Measurements from ENCODE around the gene MCTP2. TPM values are rescaled to one million over a fixed set of nuclear protein-coding genes. Genes with fewer than 3 reads are reported as not detected.

The MCTP2 gene
- total RNA-seq, 1 experiment from 2014 or later, result 0.19 TPM

- Histone ChIP-seq H3K27ac (ENCODE audit: low read depth, low read length, poor library complexity, severe bottlenecking) (no peak overlapping the region), H3K27me3 (replicated peaks; ENCODE audit: insufficient read depth, low read depth, low read length, poor library complexity) (no peaks in the 10 kb centered on the region), H3K4me1 (ENCODE audit: insufficient read depth, low read length, poor library complexity, severe bottlenecking) (no peaks in the 10 kb centered on the region), H3K4me3 (ENCODE audit: low read depth, low read length, poor library complexity, severe bottlenecking) (no peak overlapping the region), H3K9me3 (ENCODE audit: low read depth, low read length, poor library complexity, severe bottlenecking) (no peaks in the 10 kb centered on the region), H3K36me3 (ENCODE audit: insufficient read depth, low read length, poor library complexity, severe bottlenecking) (no peaks in the 10 kb centered on the region)
- TF ChIP-seq EZH2 (IDR thresholded peaks at IDR 0.05; ENCODE audit: borderline replicate concordance, low read depth, low read length, poor library complexity, severe bottlenecking) (no peak), CTCF (conservative IDR thresholded peaks at IDR 0.05; ENCODE audit: low read depth, low read length) (no peak)
- ChIA-PET POLR2A (ENCODE audit: low non-redundant PET) (no interaction called here), CTCF (no interaction called here)
- no TSS peak for BruUV-seq (replicated peaks)
- DNase-seq (ENCODE audit: low spot score), result no peak
- intact Hi-C loops (cut with micrococcal nuclease; ENCODE audit: unreplicated experiment), result no loop called here
These were observed 166.0 kb downstream of the MCTP2 start for GRCh38 chr15:94397337-94397736.

- no TSS peak for BruUV-seq (replicated peaks)
- intact Hi-C loops (cut with micrococcal nuclease; ENCODE audit: unreplicated experiment), result no loop called here
- H3K9me3 ChIP-seq (ENCODE audit: low read depth, low read length, poor library complexity, severe bottlenecking), result no peaks in the 10 kb centered on the region
- H3K27me3 ChIP-seq (replicated peaks; ENCODE audit: insufficient read depth, low read depth, low read length, poor library complexity), result no peaks in the 10 kb centered on the region
- no peaks in the 10 kb centered on the region for H3K36me3 ChIP-seq (ENCODE audit: insufficient read depth, low read length, poor library complexity, severe bottlenecking)
- TF ChIP-seq CTCF (conservative IDR thresholded peaks at IDR 0.05; ENCODE audit: low read depth, low read length) (no peak), EZH2 (IDR thresholded peaks at IDR 0.05; ENCODE audit: borderline replicate concordance, low read depth, low read length, poor library complexity, severe bottlenecking) (no peak)
- H3K4me1 ChIP-seq (ENCODE audit: insufficient read depth, low read length, poor library complexity, severe bottlenecking), result no peaks in the 10 kb centered on the region
- CTCF ChIA-PET, result no interaction called here
- H3K4me3 ChIP-seq (ENCODE audit: low read depth, low read length, poor library complexity, severe bottlenecking), result no peak overlapping the region
- POLR2A ChIA-PET (ENCODE audit: low non-redundant PET), result no interaction called here
- H3K27ac ChIP-seq (ENCODE audit: low read depth, low read length, poor library complexity, severe bottlenecking), result no peak overlapping the region
- DNase-seq (ENCODE audit: low spot score), result no peak
These were observed 166.6 kb downstream of the MCTP2 start for GRCh38 chr15:94398001-94398400.

DNA sequence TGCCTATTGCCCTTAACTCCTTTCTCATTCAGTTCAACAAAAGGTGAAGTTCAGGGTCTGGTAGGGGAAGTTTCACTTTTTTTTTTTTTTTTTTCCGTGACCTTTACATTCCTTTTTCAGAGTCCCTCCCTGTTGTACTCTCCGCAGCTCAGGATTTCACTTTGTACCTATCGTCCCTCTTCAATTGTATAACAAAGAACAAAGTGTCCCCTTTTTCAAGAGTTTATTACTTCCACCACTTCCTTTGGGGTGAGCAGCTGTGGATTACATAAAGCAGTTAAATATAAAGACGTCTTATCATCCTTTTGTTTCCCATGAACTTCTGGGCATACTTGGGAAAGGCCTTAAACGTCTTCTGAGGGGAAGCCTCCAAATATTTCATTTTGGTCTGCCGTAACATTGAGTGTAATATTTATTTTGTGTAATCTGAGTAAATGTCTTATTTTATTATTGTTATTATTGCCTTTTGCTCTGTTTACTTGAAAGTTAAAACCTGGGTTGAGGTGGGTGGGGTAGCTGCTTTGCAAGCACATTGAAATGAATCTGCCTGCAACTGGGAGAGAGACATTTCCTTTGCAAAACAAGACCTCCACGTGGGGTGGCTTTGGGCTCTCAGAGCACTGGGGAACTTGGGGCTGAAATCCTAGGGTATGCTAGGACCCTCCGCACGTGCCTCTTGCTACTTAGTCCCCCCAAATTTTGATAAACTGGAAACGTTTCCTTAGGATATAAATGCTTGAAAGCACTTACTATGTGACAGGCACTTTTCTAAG is 169.4 kb downstream of the MCTP2 start:
- no TSS peak for BruUV-seq (replicated peaks)
- no peak for DNase-seq (ENCODE audit: low spot score)
- intact Hi-C loops (cut with micrococcal nuclease; ENCODE audit: unreplicated experiment), result no loop called here
- Histone ChIP-seq H3K27me3 (replicated peaks; ENCODE audit: insufficient read depth, low read depth, low read length, poor library complexity) (no peaks in the 10 kb centered on the region), H3K4me1 (ENCODE audit: insufficient read depth, low read length, poor library complexity, severe bottlenecking) (peaks cover 8% of the 10 kb centered on the region), H3K4me3 (ENCODE audit: low read depth, low read length, poor library complexity, severe bottlenecking) (no peak overlapping the region), H3K9me3 (ENCODE audit: low read depth, low read length, poor library complexity, severe bottlenecking) (no peaks in the 10 kb centered on the region), H3K36me3 (ENCODE audit: insufficient read depth, low read length, poor library complexity, severe bottlenecking) (no peaks in the 10 kb centered on the region), H3K27ac (ENCODE audit: low read depth, low read length, poor library complexity, severe bottlenecking) (no peak overlapping the region)
- ChIA-PET POLR2A (ENCODE audit: low non-redundant PET) (interaction anchor here (0.6 kb wide), 1 partner anchor 44 kb away, joined by 3 read pairs; no protein-coding TSS in a partner anchor), CTCF (no interaction called here)
- TF ChIP-seq CTCF (conservative IDR thresholded peaks at IDR 0.05; ENCODE audit: low read depth, low read length) (no peak), EZH2 (IDR thresholded peaks at IDR 0.05; ENCODE audit: borderline replicate concordance, low read depth, low read length, poor library complexity, severe bottlenecking) (no peak)
